HG03378 (cell line): ENCODE results near the gene PDE3B.

Source experiments
- ATAC-seq: cut with Tn5 transposase; IDR thresholded peaks from one replicate; pipeline ENCODE4 v1.9.1; 2021; ENCODE audit warnings: mild to moderate bottlenecking, moderate library complexity; ENCODE audit not compliant: unreplicated experiment

Gene PDE3B

GRCh38 chr11:14908214-14908880 is 264.7 kb downstream of the PDE3B start:
- no peak for ATAC-seq

GRCh38 chr11:14914536-14914935 is 270.9 kb downstream of the PDE3B start:
- ATAC-seq, result no peak

- no peak for ATAC-seq
Measured at GRCh38 chr11:14916403-14916802, 272.8 kb downstream of the PDE3B start.
